Upper lobe of right lung (tissue), 1 donor: ENCODE results near the gene CLSTN2. TPM values are rescaled to one million over a fixed set of nuclear protein-coding genes. Genes with fewer than 3 reads are reported as not detected.

Experiments
- ATAC-seq: fragments of 200-7000 bp; cut with Tn5 transposase; one replicate; pipeline ENCODE4 v1.9.1; 2020; ENCODE audit warnings: mild to moderate bottlenecking, moderate library complexity
- DNase-seq: peaks from one replicate; pipeline ENCODE4 v3.0.0-alpha.2; 2020
- H3K27ac ChIP-seq: fragments of 200-600 bp; one replicate; pipeline ENCODE4 v1.8.0; 2022
- H3K27me3 ChIP-seq: fragments of 200-600 bp; one replicate; pipeline ENCODE4 v1.8.0; 2022; ENCODE audit warnings: mild to moderate bottlenecking
- H3K36me3 ChIP-seq: fragments of 200-600 bp; one replicate; pipeline ENCODE4 v1.8.0; 2022
- H3K4me1 ChIP-seq: fragments of 200-600 bp; one replicate; pipeline ENCODE4 v1.8.0; 2022
- H3K4me3 ChIP-seq: fragments of 200-600 bp; one replicate; pipeline ENCODE4 v1.8.0; 2022; ENCODE audit warnings: mild to moderate bottlenecking
- H3K9me3 ChIP-seq: fragments of 200-600 bp; one replicate; pipeline ENCODE4 v1.8.0; 2022
- CTCF ChIP-seq: fragments of 200-600 bp; IDR thresholded peaks from one replicate; pipeline ENCODE4 v1.8.0; 2022; ENCODE audit warnings: antibody characterized with exemption
- intact Hi-C: fragments of 100-400 bp; cut with DNase I; formaldehyde crosslinking; loops from one replicate; pipeline ENCODE4 v1.11.0; 2022
- total RNA-seq: library from RNA; stranded (reverse); fragmentation: NEBNext Ultra II Directional; extraction: Animal tissue kit (Norgen Biotek cat#: 25700); gene quantifications from one replicate; pipeline ENCODE4 v1.2.1, GENCODE V29; 2021
- donor health status: DM: no; HTN: yes; CAD: no; lungs with severe emphysema.

The CLSTN2 gene
- total RNA-seq, 1 donor from 2014 or later, result 3.0 TPM

- Histone ChIP-seq H3K36me3 (no peaks in the 10 kb centered on the region), H3K27ac (no peak overlapping the region), H3K9me3 (no peaks in the 10 kb centered on the region), H3K4me1 (no peaks in the 10 kb centered on the region), H3K4me3 (no peak overlapping the region), H3K27me3 (peaks cover 11% of the 10 kb centered on the region)
- intact Hi-C loops, result no loop called here
- DNase-seq (no peak), ATAC-seq (no peak)
- no peak for TF ChIP-seq CTCF
These were observed 6.1 kb upstream of the CLSTN2 start for GRCh38 chr3:139928708-139929505.

- peaks cover 3% of the 10 kb centered on the region for H3K4me1 ChIP-seq
- no peak for TF ChIP-seq CTCF
- H3K27ac ChIP-seq, result no peak overlapping the region
- ATAC-seq (no peak), DNase-seq (no peak)
- intact Hi-C loops, result no loop called here
- no peaks in the 10 kb centered on the region for H3K9me3 ChIP-seq
- no peak overlapping the region for H3K4me3 ChIP-seq
- peaks cover 15% of the 10 kb centered on the region for H3K27me3 ChIP-seq
- no peaks in the 10 kb centered on the region for H3K36me3 ChIP-seq
These were observed 4.8 kb upstream of the CLSTN2 start for GRCh38 chr3:139930211-139930610.

- intact Hi-C loops, result no loop called here
- Histone ChIP-seq H3K4me1 (peaks cover 18% of the 10 kb centered on the region), H3K27me3 (peaks cover 39% of the 10 kb centered on the region), H3K27ac (no peak overlapping the region), H3K36me3 (no peaks in the 10 kb centered on the region), H3K4me3 (no peak overlapping the region), H3K9me3 (no peaks in the 10 kb centered on the region)
- DNase-seq (no peak), ATAC-seq (no peak)
- no peak for TF ChIP-seq CTCF
These were observed 1.2 kb upstream of the CLSTN2 start for GRCh38 chr3:139933766-139934165.

- Histone ChIP-seq H3K36me3 (no peaks in the 10 kb centered on the region), H3K9me3 (no peaks in the 10 kb centered on the region), H3K4me1 (peaks cover 18% of the 10 kb centered on the region), H3K4me3 (peak overlapping the region; percentile 40), H3K27ac (no peak overlapping the region), H3K27me3 (peaks cover 42% of the 10 kb centered on the region)
- DNase-seq (peak; percentile 65), ATAC-seq (peak; percentile 50)
- intact Hi-C loops, result no loop called here
- TF ChIP-seq CTCF, result no peak
These were observed 371 bp upstream of the CLSTN2 start for GRCh38 chr3:139934613-139935015.

GRCh38 chr3:139935866-139936817, 1.2 kb downstream of the CLSTN2 start:
- intact Hi-C loops, result no loop called here
- peak; percentile 11 for ATAC-seq
- Histone ChIP-seq H3K27ac (no peak overlapping the region), H3K36me3 (no peaks in the 10 kb centered on the region), H3K27me3 (peaks cover 42% of the 10 kb centered on the region), H3K9me3 (no peaks in the 10 kb centered on the region), H3K4me1 (peaks cover 18% of the 10 kb centered on the region), H3K4me3 (peak overlapping the region; percentile 40)
- DNase-seq, result peak; percentile 63
- no peak for TF ChIP-seq CTCF
